ENCODE measurements around the gene CDC5L. TPM values are rescaled to one million over a fixed set of nuclear protein-coding genes. Genes with fewer than 3 reads are reported as not detected.

CDC5L gene
- total RNA-seq, 2 donors from 2014 or later = 28.9 to 30.5 TPM

DNA sequence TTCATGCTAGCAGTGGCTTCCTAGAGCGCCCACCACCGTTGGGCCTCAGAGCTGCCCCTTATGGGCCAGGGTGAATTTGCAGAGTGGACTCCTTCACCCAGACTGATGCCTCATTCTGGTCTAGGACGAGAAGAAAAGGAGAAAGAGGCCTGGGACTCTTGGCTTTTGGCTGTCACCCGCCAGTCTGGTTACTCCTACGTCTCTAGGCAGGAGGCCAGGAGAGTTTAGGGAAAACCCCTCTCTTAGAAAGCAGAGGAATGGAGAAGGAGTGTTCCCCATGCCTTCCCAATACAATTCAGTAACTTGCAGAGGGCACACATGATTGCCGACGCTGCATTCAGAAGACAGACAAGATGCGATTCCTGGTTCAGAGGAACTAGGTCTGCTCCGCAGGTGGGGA, 70.1 kb downstream of the CDC5L start:
- TF ChIP-seq, protein P1, sequence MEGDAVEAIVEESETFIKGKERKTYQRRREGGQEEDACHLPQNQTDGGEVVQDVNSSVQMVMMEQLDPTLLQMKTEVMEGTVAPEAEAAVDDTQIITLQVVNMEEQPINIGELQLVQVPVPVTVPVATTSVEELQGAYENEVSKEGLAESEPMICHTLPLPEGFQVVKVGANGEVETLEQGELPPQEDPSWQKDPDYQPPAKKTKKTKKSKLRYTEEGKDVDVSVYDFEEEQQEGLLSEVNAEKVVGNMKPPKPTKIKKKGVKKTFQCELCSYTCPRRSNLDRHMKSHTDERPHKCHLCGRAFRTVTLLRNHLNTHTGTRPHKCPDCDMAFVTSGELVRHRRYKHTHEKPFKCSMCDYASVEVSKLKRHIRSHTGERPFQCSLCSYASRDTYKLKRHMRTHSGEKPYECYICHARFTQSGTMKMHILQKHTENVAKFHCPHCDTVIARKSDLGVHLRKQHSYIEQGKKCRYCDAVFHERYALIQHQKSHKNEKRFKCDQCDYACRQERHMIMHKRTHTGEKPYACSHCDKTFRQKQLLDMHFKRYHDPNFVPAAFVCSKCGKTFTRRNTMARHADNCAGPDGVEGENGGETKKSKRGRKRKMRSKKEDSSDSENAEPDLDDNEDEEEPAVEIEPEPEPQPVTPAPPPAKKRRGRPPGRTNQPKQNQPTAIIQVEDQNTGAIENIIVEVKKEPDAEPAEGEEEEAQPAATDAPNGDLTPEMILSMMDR (conservative IDR thresholded peaks at IDR 0.05) = peak; percentile 23
- Mint-ChIP-seq H3K4me3 (no peak overlapping the region), H3K36me3 (ENCODE audit: low read depth) (peaks cover 3% of the 10 kb centered on the region), H3K27me3 (ENCODE audit: insufficient read depth) (no peaks in the 10 kb centered on the region), H3K27ac (no peak overlapping the region), H3K9me3 (no peaks in the 10 kb centered on the region), H3K4me1 (peaks cover 9% of the 10 kb centered on the region)
- no peak overlapping the region for H3K27ac ChIP-seq (ENCODE audit: low read depth, low read length)
- no peak overlapping the region for H3K9ac ChIP-seq (ENCODE audit: extremely low read depth, low read length, poor library complexity, severe bottlenecking)
- DNase-seq = no peak
- H3K9me3 ChIP-seq (ENCODE audit: control insufficient read depth, low read length) = no peaks in the 10 kb centered on the region
- no peak overlapping the region for H3K4me3 ChIP-seq (ENCODE audit: low read length)
- WGBS, 2 experiments (ENCODE audit: insufficient coverage in 1 of 2, insufficient read length in 1 of 2) = 93 to 95% methylated on average over 6 to 9 of the region's 9 CpGs
- H3K4me1 ChIP-seq (ENCODE audit: control insufficient read depth, insufficient read depth, low read length) = peaks cover 3% of the 10 kb centered on the region
- peaks cover 3% of the 10 kb centered on the region for H3K36me3 ChIP-seq (ENCODE audit: control insufficient read depth, insufficient read depth, low read length)
- H3K27me3 ChIP-seq (ENCODE audit: control insufficient read depth, insufficient read depth, low read length, poor library complexity, severe bottlenecking) = no peaks in the 10 kb centered on the region

DNA sequence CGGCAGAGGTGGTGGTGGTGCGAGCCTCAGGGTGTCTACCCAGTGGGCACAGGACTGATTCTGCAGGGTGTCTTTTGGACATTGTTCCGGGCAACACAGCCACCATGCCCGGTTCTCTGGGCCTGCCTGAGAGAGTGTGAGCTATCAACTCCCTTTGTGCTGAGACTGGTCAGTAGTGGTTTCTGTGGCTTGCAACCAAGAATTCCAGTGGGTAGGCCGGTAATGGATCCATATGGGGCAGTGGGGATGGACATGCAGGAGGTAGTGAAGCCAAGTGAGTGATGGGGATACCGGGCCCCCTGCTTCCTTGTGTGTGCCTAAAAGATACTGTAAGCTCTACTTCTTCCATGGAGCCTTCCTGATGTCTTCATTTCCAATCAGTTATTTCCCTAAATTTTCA, 71.0 kb downstream of the CDC5L start:
- H3K27ac ChIP-seq (ENCODE audit: low read depth, low read length) = no peak overlapping the region
- peaks cover 9% of the 10 kb centered on the region for H3K4me1 Mint-ChIP-seq
- no peaks in the 10 kb centered on the region for H3K9me3 Mint-ChIP-seq
- no peak for DNase-seq
- H3K4me3 ChIP-seq (ENCODE audit: low read length) = no peak overlapping the region
- no peak overlapping the region for H3K9ac ChIP-seq (ENCODE audit: extremely low read depth, low read length, poor library complexity, severe bottlenecking)
- no peaks in the 10 kb centered on the region for H3K27me3 Mint-ChIP-seq (ENCODE audit: insufficient read depth)
- no peaks in the 10 kb centered on the region for H3K9me3 ChIP-seq (ENCODE audit: control insufficient read depth, low read length)
- no peak overlapping the region for H3K27ac Mint-ChIP-seq
- H3K4me3 Mint-ChIP-seq = no peak overlapping the region
- H3K27me3 ChIP-seq (ENCODE audit: control insufficient read depth, insufficient read depth, low read length, poor library complexity, severe bottlenecking) = no peaks in the 10 kb centered on the region
- H3K36me3 Mint-ChIP-seq (ENCODE audit: low read depth) = no peaks in the 10 kb centered on the region
- peaks cover 3% of the 10 kb centered on the region for H3K36me3 ChIP-seq (ENCODE audit: control insufficient read depth, insufficient read depth, low read length)
- TF ChIP-seq, protein P1 (conservative IDR thresholded peaks at IDR 0.05) = no peak
- H3K4me1 ChIP-seq (ENCODE audit: control insufficient read depth, insufficient read depth, low read length) = peaks cover 3% of the 10 kb centered on the region
- 93 to 100% methylated on average over 5 to 6 of the region's 6 CpGs for WGBS, 2 experiments (ENCODE audit: insufficient coverage in 1 of 2, insufficient read length in 1 of 2)

DNA sequence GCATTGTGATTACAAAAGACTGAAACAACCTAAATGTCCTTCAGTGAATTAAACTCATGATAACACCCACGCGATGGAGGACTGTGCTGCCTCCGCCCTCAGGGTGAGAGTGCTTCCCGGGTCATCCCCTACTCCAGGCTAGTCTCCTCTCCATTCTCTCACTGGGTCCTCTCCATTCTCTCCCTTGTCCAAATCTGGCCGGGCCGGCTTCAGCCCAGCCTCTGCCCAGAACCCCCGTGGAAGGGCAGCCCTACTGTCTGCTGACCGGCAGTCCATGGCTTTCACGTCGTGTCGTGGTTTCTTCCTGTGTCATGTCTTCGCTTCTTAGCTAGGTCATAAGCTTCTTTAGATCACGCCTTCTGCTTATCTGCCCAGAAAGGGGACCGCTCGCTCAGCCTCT, 74.8 kb downstream of the CDC5L start:
- TF ChIP-seq, protein P1 (conservative IDR thresholded peaks at IDR 0.05) = no peak
- Histone ChIP-seq H3K36me3 (ENCODE audit: control insufficient read depth, insufficient read depth, low read length) (no peaks in the 10 kb centered on the region), H3K27ac (ENCODE audit: low read depth, low read length) (no peak overlapping the region), H3K9ac (ENCODE audit: extremely low read depth, low read length, poor library complexity, severe bottlenecking) (no peak overlapping the region), H3K4me3 (ENCODE audit: low read length) (no peak overlapping the region), H3K4me1 (ENCODE audit: control insufficient read depth, insufficient read depth, low read length) (no peaks in the 10 kb centered on the region), H3K9me3 (ENCODE audit: control insufficient read depth, low read length) (no peaks in the 10 kb centered on the region), H3K27me3 (ENCODE audit: control insufficient read depth, insufficient read depth, low read length, poor library complexity, severe bottlenecking) (no peaks in the 10 kb centered on the region)
- Mint-ChIP-seq H3K27me3 (ENCODE audit: insufficient read depth) (no peaks in the 10 kb centered on the region), H3K4me1 (peaks cover under 1% of the 10 kb centered on the region), H3K27ac (no peak overlapping the region), H3K9me3 (no peaks in the 10 kb centered on the region), H3K36me3 (ENCODE audit: low read depth) (no peaks in the 10 kb centered on the region), H3K4me3 (no peak overlapping the region)
- DNase-seq = no peak
- 90 to 92% methylated on average over 13 to 15 of the region's 15 CpGs for WGBS, 2 experiments (ENCODE audit: insufficient coverage in 1 of 2, insufficient read length in 1 of 2)

Data from endodermal cell (in vitro differentiated cells).